ENCODE measurements around the gene PTPN9.

PTPN9 gene

DNA sequence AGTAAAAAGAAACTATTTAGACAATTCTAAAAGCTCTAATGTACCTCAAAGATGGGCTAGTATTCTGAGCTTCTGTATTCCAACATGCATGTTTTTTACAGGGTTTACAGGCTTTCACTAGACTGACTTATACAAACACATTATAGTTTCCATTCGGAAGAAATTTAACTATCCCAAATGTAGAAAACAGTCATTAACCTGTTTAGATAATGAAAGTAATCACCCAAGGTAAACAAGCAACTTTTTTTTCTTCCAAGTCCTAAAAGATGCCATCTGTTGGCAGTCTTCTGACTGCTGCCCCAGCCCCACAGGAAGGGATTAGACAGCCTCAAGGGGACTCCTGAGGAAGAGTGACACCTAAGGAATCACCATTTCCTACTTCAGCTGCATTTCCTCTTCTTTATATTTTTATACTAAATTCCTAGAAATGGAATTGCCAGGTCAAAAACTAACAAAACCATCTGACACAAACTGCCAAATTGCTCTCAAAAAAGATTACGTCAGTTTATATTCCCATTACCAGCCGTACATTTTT lies 153.1 kb downstream of the PTPN9 start:
- DNase-seq (ENCODE audit: low spot score): no peak

DNA sequence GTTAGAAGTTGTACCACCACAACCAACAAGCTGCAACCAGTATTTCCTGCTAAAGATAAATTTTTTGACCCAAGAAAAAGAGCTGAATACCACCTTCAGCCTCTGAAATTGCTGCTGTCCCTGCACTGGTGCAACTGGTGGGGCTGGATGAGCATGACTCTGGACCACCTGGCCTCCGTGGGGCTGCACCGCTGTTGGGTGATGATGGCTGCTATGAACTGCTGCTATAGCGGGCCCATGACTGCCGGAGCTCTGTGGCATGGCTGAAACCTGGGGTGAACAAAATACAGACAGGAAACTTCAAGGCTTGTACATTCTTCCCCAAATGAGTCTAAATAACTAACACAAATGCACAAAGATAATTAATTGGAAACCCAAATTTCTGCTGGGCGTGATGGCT lies 156.6 kb downstream of the PTPN9 start:
- no peak for DNase-seq (ENCODE audit: low spot score)

GRCh38 chr15:75420698-75421097 lies 158.4 kb downstream of the PTPN9 start:
- no peak for DNase-seq (ENCODE audit: low spot score)

DNA sequence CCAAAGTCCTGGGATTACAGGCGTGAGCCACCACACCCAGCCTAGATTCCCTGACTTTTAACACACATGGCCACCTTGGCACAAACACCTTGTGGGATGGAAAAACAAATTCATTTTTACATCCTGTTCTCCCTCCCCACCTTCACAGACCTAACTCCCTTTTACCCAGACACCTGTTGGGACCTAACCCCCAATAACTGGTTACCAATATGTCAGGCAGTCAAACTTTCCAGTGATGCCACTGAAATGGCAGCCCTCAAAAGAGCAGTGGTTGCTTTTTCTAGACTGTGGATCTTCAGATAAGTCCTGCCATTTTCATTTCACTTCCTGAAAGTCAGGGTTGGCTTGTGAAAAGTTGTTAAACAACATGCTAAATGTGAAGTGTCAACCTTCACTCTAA lies 162.5 kb downstream of the PTPN9 start:
- no peak for DNase-seq (ENCODE audit: low spot score)

Small RNA genes lying within 50 kb of the gene (small RNA-seq; reads per million reads assigned to genes)
- 0 reads per million in 2 experiments for gene AC105036.1
- 0 reads per million in 2 experiments for gene AC105036.2

Measured in SK-N-DZ (cell line).